Measurements from ENCODE around the gene XPO4. TPM values are rescaled to one million over a fixed set of nuclear protein-coding genes. Genes with fewer than 3 reads are reported as not detected.

XPO4 gene
- total and polyA plus RNA-seq, 4 donors = 2.5 to 12.5 (median 7.5) TPM

DNA sequence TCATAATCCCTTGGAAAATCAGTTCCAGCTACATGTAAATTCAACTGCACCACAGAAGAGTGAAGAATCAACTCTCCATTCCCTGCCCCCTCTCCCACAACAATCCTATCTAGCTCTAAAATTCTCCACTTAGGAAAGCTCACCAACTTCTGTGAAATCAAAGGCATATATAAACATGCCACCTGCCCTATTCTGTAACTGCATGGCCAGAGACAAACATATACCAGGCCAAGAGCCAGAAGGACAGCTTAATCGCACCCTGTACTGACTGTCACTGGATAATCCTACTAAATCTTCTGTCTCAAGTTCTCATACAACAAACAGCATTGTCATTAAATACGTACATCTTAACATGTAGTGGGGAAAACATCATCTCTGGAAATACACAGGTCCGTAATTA, 70.6 kb downstream of the XPO4 start:
- no peak for DNase-seq (ENCODE audit: low spot score)
- H3K36me3 ChIP-seq (ENCODE audit: control insufficient read depth in 4 of 4, insufficient read depth in 3 of 4, low read depth in 1 of 4, low read length in 3 of 4) = peaks cover 0 to 7% (median 3%) of the 10 kb centered on the region in 4 donors
- no peak for TF ChIP-seq HNF4G (IDR thresholded peaks at IDR 0.05)
- no peak for TF ChIP-seq CTCF (IDR thresholded peaks at IDR 0.05; ENCODE audit: low read depth, low read length, missing input control)
- no peaks in the 10 kb centered on the region for H3K27me3 ChIP-seq (ENCODE audit: control insufficient read depth in 4 of 4, insufficient read depth in 4 of 4, low read length in 3 of 4)
- H3K4me1 ChIP-seq (ENCODE audit: control insufficient read depth in 4 of 4, insufficient read depth in 4 of 4, low read length in 3 of 4) = no peaks in the 10 kb centered on the region
- no peaks in the 10 kb centered on the region for H3K9me3 ChIP-seq (ENCODE audit: control insufficient read depth in 4 of 4, low read length in 3 of 4)
- no peak overlapping the region for H3K9ac ChIP-seq (ENCODE audit: low read depth in 1 of 2, low read length in 2 of 2)
- H3K4me3 ChIP-seq (ENCODE audit: low read depth in 1 of 3, low read length in 3 of 3) = no peak overlapping the region
- WGBS = 90% methylated on average over 3 of the region's 3 CpGs
- H3K27ac ChIP-seq (ENCODE audit: low read depth in 1 of 2, low read length in 2 of 2) = no peak overlapping the region

- Histone ChIP-seq H3K9ac (ENCODE audit: low read depth in 1 of 2, low read length in 2 of 2) (no peak overlapping the region), H3K27ac (ENCODE audit: low read depth in 1 of 2, low read length in 2 of 2) (no peak overlapping the region), H3K4me3 (ENCODE audit: low read depth in 1 of 3, low read length in 3 of 3) (no peak overlapping the region), H3K36me3 (ENCODE audit: control insufficient read depth in 4 of 4, insufficient read depth in 3 of 4, low read depth in 1 of 4, low read length in 3 of 4) (peaks cover 0 to 1% (median 0%) of the 10 kb centered on the region in 4 donors), H3K27me3 (ENCODE audit: control insufficient read depth in 4 of 4, insufficient read depth in 4 of 4, low read length in 3 of 4) (no peaks in the 10 kb centered on the region), H3K4me1 (ENCODE audit: control insufficient read depth in 4 of 4, insufficient read depth in 4 of 4, low read length in 3 of 4) (no peaks in the 10 kb centered on the region), H3K9me3 (ENCODE audit: control insufficient read depth in 4 of 4, low read length in 3 of 4) (no peaks in the 10 kb centered on the region)
- TF ChIP-seq GABPA (IDR thresholded peaks at IDR 0.05 in 1 of 2, conservative IDR thresholded peaks at IDR 0.05 in 1 of 2) (no peak), FOXA1 (IDR thresholded peaks at IDR 0.05) (no peak), FOXA2 (IDR thresholded peaks at IDR 0.05) (no peak), HNF4A (conservative IDR thresholded peaks at IDR 0.05) (no peak), RAD21 (IDR thresholded peaks at IDR 0.05) (no peak), MAX (IDR thresholded peaks at IDR 0.05) (no peak), CTCF (IDR thresholded peaks at IDR 0.05; ENCODE audit: low read depth, low read length, missing input control) (no peak), NR2F2 (IDR thresholded peaks at IDR 0.05) (no peak), SP1 (IDR thresholded peaks at IDR 0.05) (no peak), ZBTB33 (IDR thresholded peaks at IDR 0.05) (no peak), EGR1 (IDR thresholded peaks at IDR 0.05; ENCODE audit: low read depth in 2 of 2) (no peak), TAF1 (conservative IDR thresholded peaks at IDR 0.05) (no peak), HNF4G (IDR thresholded peaks at IDR 0.05) (no peak), RXRA (IDR thresholded peaks at IDR 0.05) (no peak), ATF3 (IDR thresholded peaks at IDR 0.05) (no peak), JUND (IDR thresholded peaks at IDR 0.05) (no peak), YY1 (IDR thresholded peaks at IDR 0.05) (no peak), REST (IDR thresholded peaks at IDR 0.05) (no peak)
- no peak for DNase-seq (ENCODE audit: low spot score)
- 82% methylated on average over 2 of the region's 2 CpGs for WGBS
Measured at GRCh38 chr13:20831254-20831653, 71.3 kb downstream of the XPO4 start.
